HCT116 (cell line): ENCODE data around the gene DMKN. TPM values are rescaled to one million over a fixed set of nuclear protein-coding genes. Genes with fewer than 3 reads are reported as not detected.

Experiments
- ATAC-seq: fragments of 200-7000 bp; cut with Tn5 transposase; 2 replicates; pipeline ENCODE4 v1.9.1; 2020; ENCODE audit warnings: mild to moderate bottlenecking, moderate library complexity
- BruUV-seq: library from RNA; stranded (reverse); fragments of 400-500 nt; replicated peaks from 2 replicates; lab custom pipeline; 2021; lab: Mats Ljungman, UMichigan
- CTCF ChIA-PET: fragments of 300-600 bp; sonication (Branson Sonifier 250); formaldehyde crosslinking; loops from one replicate; lab custom pipeline; 2021; ENCODE audit warnings: antibody characterized with exemption; lab: Charles Lee
- POLR2A ChIA-PET: fragments of 300-600, 350-600 bp; sonication (Branson Sonifier 250); formaldehyde crosslinking; loops from one replicate; lab custom pipeline; 2021; ENCODE audit warnings: antibody characterized with exemption; lab: Charles Lee
- RAD21 ChIA-PET, 2 experiments: fragments of 300-600 bp; sonication (Branson Sonifier 250); formaldehyde crosslinking; loops; one replicate each; lab custom pipeline; 2023; ENCODE audit warnings: low total read pairs in 2 of 2; ENCODE audit not compliant: uncharacterized antibody in 2 of 2, unreplicated experiment in 2 of 2, low non-redundant PET in 1 of 2; lab: Charles Lee
- DNase-seq: peaks from one replicate; pipeline ENCODE4 v3.0.0-alpha.2; 2010; ENCODE audit warnings: low read depth, low spot score
- H2AFZ ChIP-seq: fragments of 200-600 bp; shearing (Covaris generic), sonication (generic); 2 replicates; pipeline ENCODE4 v1.6.1; 2017; ENCODE audit warnings: low read depth, mixed run types, mixed read lengths, antibody characterized with exemption, low read length; ENCODE audit not compliant: poor library complexity, severe bottlenecking
- H3K27ac ChIP-seq: 2 replicates; pipeline ENCODE4 v1.5.1; 2012; ENCODE audit warnings: low read depth, low read length
- H3K27me3 ChIP-seq: fragments of 200-600 bp; sonication (generic); 2 replicates; pipeline ENCODE4 v1.6.1; 2016; ENCODE audit warnings: mixed run types, low read length, mixed read lengths; ENCODE audit not compliant: insufficient read depth
- H3K36me3 ChIP-seq, 2 experiments: fragments of 200-500 bp in 1 of 2; fragments of 200-600 bp in 1 of 2; sonication (Bioruptor generic) in 1 of 2; sonication (generic) in 1 of 2; 2 replicates each; pipeline versions ENCODE4 v1.5.1 to v1.6.1; 2014 to 2016; ENCODE audit warnings: low read length in 2 of 2, inconsistent platforms in 1 of 2, mixed read lengths in 1 of 2, mixed run types in 1 of 2; ENCODE audit not compliant: insufficient read depth in 2 of 2, control insufficient read depth in 1 of 2
- H3K4me1 ChIP-seq, 2 experiments: fragments of 200-600 bp in 1 of 2; sonication (generic) in 1 of 2; 2 replicates each; pipeline versions ENCODE4 v1.5.1 to v1.6.1; 2012 to 2017; ENCODE audit warnings: low read length in 2 of 2, inconsistent platforms in 1 of 2, mild to moderate bottlenecking in 1 of 2, mixed read lengths in 1 of 2, mixed run types in 1 of 2, moderate library complexity in 1 of 2; ENCODE audit not compliant: insufficient read depth in 2 of 2, control insufficient read depth in 1 of 2
- H3K4me2 ChIP-seq: fragments of 200-600 bp; sonication (generic); 2 replicates; pipeline ENCODE4 v1.6.1; 2017; ENCODE audit warnings: mixed run types, low read length, mixed read lengths
- H3K4me3 ChIP-seq, 2 experiments: fragments of 200-600 bp in 1 of 2; sonication (generic) in 1 of 2; replicated peaks in 1 of 2; 2 replicates each; pipeline ENCODE4 v1.5.1; 2011 to 2016; ENCODE audit warnings: low read length in 2 of 2, control low read depth in 1 of 2, low read depth in 1 of 2, mild to moderate bottlenecking in 1 of 2, mixed read lengths in 1 of 2, mixed run types in 1 of 2
- H3K79me2 ChIP-seq: fragments of 200-600 bp; sonication (generic); 2 replicates; pipeline ENCODE4 v1.6.1; 2017; ENCODE audit warnings: mild to moderate bottlenecking, mixed run types, low read length, moderate library complexity, mixed read lengths; ENCODE audit not compliant: insufficient read depth
- H3K9ac ChIP-seq: fragments of 200-600 bp; sonication (generic); 2 replicates; pipeline ENCODE4 v1.6.1; 2016; ENCODE audit warnings: low read length, mixed read lengths
- H3K9me2 ChIP-seq: fragments of 200-600 bp; sonication (generic), shearing (Covaris generic); 2 replicates; pipeline ENCODE4 v1.6.1; 2017; ENCODE audit warnings: mixed run types, mild to moderate bottlenecking, moderate library complexity; ENCODE audit not compliant: insufficient read depth
- H3K9me3 ChIP-seq, 2 experiments: fragments of 200-500 bp in 1 of 2; fragments of 200-600 bp in 1 of 2; sonication (Bioruptor generic) in 1 of 2; sonication (generic) in 1 of 2; 2 replicates each; pipeline ENCODE4 v1.6.1; 2014 to 2017; ENCODE audit warnings: low read length in 2 of 2, mixed read lengths in 2 of 2, inconsistent platforms in 1 of 2, low read depth in 1 of 2, mild to moderate bottlenecking in 1 of 2, mixed run types in 1 of 2, moderate library complexity in 1 of 2; ENCODE audit not compliant: control insufficient read depth in 1 of 2, insufficient read depth in 1 of 2
- H4K20me1 ChIP-seq: fragments of 200-600 bp; sonication (generic), shearing (Covaris generic); 2 replicates; pipeline ENCODE4 v1.6.1; 2017; ENCODE audit warnings: mixed run types, mild to moderate bottlenecking, moderate library complexity; ENCODE audit not compliant: insufficient read depth
- CBX3 ChIP-seq: IDR thresholded peaks from 2 replicates; pipeline ENCODE4 v1.6.1; 2012; ENCODE audit warnings: low read depth
- CTCF ChIP-seq, 3 experiments: fragments of 200-600 bp in 1 of 3; sonication (generic) in 1 of 3; IDR thresholded peaks in 2 of 3; conservative IDR thresholded peaks in 1 of 3; 2 replicates each; pipeline ENCODE4 v1.5.1; 2012 to 2017; ENCODE audit warnings: low read depth in 2 of 3, low read length in 2 of 3, antibody characterized with exemption in 1 of 3, borderline replicate concordance in 1 of 3, control low read depth in 1 of 3, mild to moderate bottlenecking in 1 of 3, mixed read lengths in 1 of 3, mixed run types in 1 of 3, moderate library complexity in 1 of 3; ENCODE audit not compliant: insufficient read depth in 1 of 3
- ELF1 ChIP-seq: IDR thresholded peaks from 2 replicates; pipeline ENCODE4 v1.6.1; 2012; ENCODE audit warnings: low read depth, borderline replicate concordance
- EZH2 ChIP-seq: fragments of 200-600 bp; sonication (generic); IDR thresholded peaks from 2 replicates; pipeline ENCODE4 v1.6.1; 2017; ENCODE audit warnings: antibody characterized with exemption, mixed run types
- JUND ChIP-seq: IDR thresholded peaks from 2 replicates; pipeline ENCODE4 v1.6.1; 2012
- MAX ChIP-seq: IDR thresholded peaks from 2 replicates; pipeline ENCODE4 v1.6.1; 2012
- POLR2A ChIP-seq: IDR thresholded peaks from 2 replicates; pipeline ENCODE4 v1.7.0; 2011; ENCODE audit warnings: borderline replicate concordance; ENCODE audit not compliant: insufficient read depth, insufficient read length; ENCODE audit errors: extremely low read depth
- POLR2AphosphoS5 ChIP-seq: IDR thresholded peaks from 2 replicates; pipeline ENCODE4 v1.6.1; 2011; ENCODE audit warnings: mild to moderate bottlenecking, low read depth, low read length, moderate library complexity
- SIN3A ChIP-seq: IDR thresholded peaks from 2 replicates; pipeline ENCODE4 v1.6.1; 2012; ENCODE audit warnings: low read depth
- SRF ChIP-seq: IDR thresholded peaks from 2 replicates; pipeline ENCODE4 v1.6.1; 2012; ENCODE audit warnings: low read depth
- ZFX ChIP-seq: fragments of 450-650 bp; IDR thresholded peaks from 2 replicates; pipeline ENCODE4 v1.6.1; 2017
- ZNF274 ChIP-seq: fragments of 200-500 bp; sonication (Bioruptor generic); IDR thresholded peaks from 2 replicates; pipeline ENCODE4 v1.6.1; 2014; ENCODE audit warnings: mild to moderate bottlenecking, low read depth, low read length, inconsistent platforms
- intact Hi-C: fragments of 100-400 bp; cut with micrococcal nuclease; formaldehyde crosslinking; loops from 2 replicates; pipeline ENCODE4 v1.10.0; 2022
- total RNA-seq: library from RNA; stranded (reverse); gene quantifications from one replicate; pipeline ENCODE4 v1.2.1, GENCODE V29; 2021; ENCODE audit not compliant: unreplicated experiment

The DMKN gene
- total RNA-seq, 1 experiment from 2014 or later = 246 TPM

- peak; percentile 90 for TF ChIP-seq POLR2A
- TF ChIP-seq CBX3 = no peak
- TF ChIP-seq ELF1 = no peak
- peak; percentile 91 for TF ChIP-seq POLR2AphosphoS5
- TF ChIP-seq ZNF274 = no peak
- TF ChIP-seq ZFX = peak; percentile 45; the same call in 1 of the 2 replicates
Observed at GRCh38 chr19:35509861-35510625, 3.4 kb downstream of the DMKN start (continued).

GRCh38 chr19:35509018-35509652, 4.3 kb downstream of the DMKN start:
- Histone ChIP-seq H3K4me3 (peak overlapping the region; percentile 66 to 70), H3K27me3 (no peaks in the 10 kb centered on the region), H3K27ac (peak overlapping the region; percentile 94), H3K79me2 (peaks cover 49% of the 10 kb centered on the region), H3K36me3 (peaks cover 12 to 30% of the 10 kb centered on the region in 2 experiments; a peak in 3 of 4 replicates), H3K9ac (peak overlapping the region; percentile 85), H3K9me3 (no peaks in the 10 kb centered on the region), H4K20me1 (no peaks in the 10 kb centered on the region), H3K4me1 (peaks cover 13 to 31% of the 10 kb centered on the region in 2 experiments), H3K9me2 (no peaks in the 10 kb centered on the region), H2AFZ (no peak overlapping the region), H3K4me2 (peak overlapping the region; percentile 94)
- POLR2A ChIA-PET = interaction anchor here (0.6 to 2.4 kb wide), 10 partner anchors 10 to 368 kb away, joined by 3 to 22 read pairs (median 4); no protein-coding TSS in a partner anchor
- ATAC-seq (peak; percentile 68), DNase-seq (peak; percentile 59)
- RAD21 ChIA-PET = interaction anchor here in 1 of 2 experiments (0.6 kb wide), 2 partner anchors 14 to 198 kb away, joined by 3 to 4 read pairs; no protein-coding TSS in a partner anchor
- intact Hi-C loops = no loop called here
- CTCF ChIA-PET = interaction anchor here (1.0 to 2.5 kb wide), 4 partner anchors 14 to 239 kb away, joined by 3 to 11 read pairs (median 4); no protein-coding TSS in a partner anchor
- no TSS peak for BruUV-seq
- no peak for TF ChIP-seq EZH2
- TF ChIP-seq SRF = no peak
- TF ChIP-seq MAX = peak; percentile 94
- no peak for TF ChIP-seq JUND
- TF ChIP-seq SIN3A = peak; percentile 52
- TF ChIP-seq POLR2AphosphoS5 = peak; percentile 82
- no peak for TF ChIP-seq CTCF (IDR thresholded peaks at IDR 0.05 in 2 of 3, conservative IDR thresholded peaks at IDR 0.05 in 1 of 3; ENCODE audit: borderline replicate concordance in 1 of 3, insufficient read depth in 1 of 3, low read depth in 2 of 3, low read length in 2 of 3)
